Endothelial cell of umbilical vein (primary cell): ENCODE measurements around the gene FYB1. TPM values are rescaled to one million over a fixed set of nuclear protein-coding genes. Genes with fewer than 3 reads are reported as not detected.

Experiments
- BruUV-seq: library from RNA; stranded (reverse); fragments of 400-500 nt; replicated peaks from 2 replicates; lab custom pipeline; 2021; lab: Mats Ljungman, UMichigan
- CTCF ChIA-PET: fragments of 300-600, 350-600 bp; sonication (Branson Sonifier 250); formaldehyde crosslinking; loops from one replicate; lab custom pipeline; 2021; ENCODE audit warnings: antibody characterized with exemption, inconsistent platforms; lab: Charles Lee
- POLR2A ChIA-PET: fragments of 300-600, 350-600 bp; sonication (Branson Sonifier 250); formaldehyde crosslinking; loops from one replicate; lab custom pipeline; 2021; ENCODE audit warnings: antibody characterized with exemption, inconsistent platforms; lab: Charles Lee
- DNase-seq: peaks from one replicate; pipeline ENCODE4 v3.0.0-alpha.2; 2011; ENCODE audit warnings: low read depth, low spot score
- FAIRE-seq: peaks from 2 replicates; lab custom pipeline; 2011; peaks lifted over from hg19 to GRCh38; lab: Jason Lieb, UNC
- H2AFZ ChIP-seq: 2 replicates; pipeline ENCODE4 v1.6.0; 2012; ENCODE audit warnings: low read depth, low read length, control low read depth, inconsistent platforms
- H3K27ac ChIP-seq: 2 replicates; pipeline ENCODE4 v1.5.1; 2011; ENCODE audit warnings: low read depth, mild to moderate bottlenecking, control low read depth, low read length, moderate library complexity; ENCODE audit not compliant: insufficient read depth
- H3K27me3 ChIP-seq, 2 experiments: 2 replicates each; pipeline versions ENCODE4 v1.6.0 to v1.6.1; 2011; ENCODE audit warnings: low read length in 2 of 2, mixed read lengths in 1 of 2; ENCODE audit not compliant: control insufficient read depth in 2 of 2, insufficient read depth in 2 of 2
- H3K36me3 ChIP-seq, 2 experiments: 2 replicates in 1 of 2; 3 replicates in 1 of 2; pipeline ENCODE4 v1.5.1; 2011; ENCODE audit warnings: low read length in 2 of 2, mild to moderate bottlenecking in 1 of 2, moderate library complexity in 1 of 2; ENCODE audit not compliant: control insufficient read depth in 2 of 2, insufficient read depth in 2 of 2; ENCODE audit errors: extremely low read depth in 1 of 2
- H3K4me1 ChIP-seq: 3 replicates; pipeline ENCODE4 v1.5.1; 2011; ENCODE audit warnings: mild to moderate bottlenecking, low read length; ENCODE audit not compliant: control insufficient read depth, insufficient read depth; ENCODE audit errors: extremely low read depth
- H3K4me2 ChIP-seq: 2 replicates; pipeline ENCODE4 v1.6.1; 2011; ENCODE audit warnings: low read length, control low read depth, mixed read lengths; ENCODE audit not compliant: insufficient read depth
- H3K4me3 ChIP-seq, 3 experiments: fragments of 200-600 bp in 1 of 3; sonication (generic), shearing (Covaris generic) in 1 of 3; replicated peaks in 1 of 3; 2 replicates each; pipeline ENCODE4 v1.5.1; 2011 to 2016; ENCODE audit warnings: control low read depth in 3 of 3, low read length in 3 of 3, mild to moderate bottlenecking in 2 of 3, inconsistent platforms in 1 of 3, low read depth in 1 of 3, moderate library complexity in 1 of 3; ENCODE audit not compliant: insufficient read depth in 1 of 3
- H3K79me2 ChIP-seq: 2 replicates; pipeline ENCODE4 v1.6.0; 2012; ENCODE audit warnings: low read length, inconsistent platforms; ENCODE audit not compliant: control insufficient read depth, insufficient read depth
- H3K9ac ChIP-seq: replicated peaks from 2 replicates; pipeline ENCODE3; 2011; ENCODE audit warnings: low read length, control low read depth; ENCODE audit not compliant: insufficient read depth; ENCODE audit errors: extremely low read depth
- H3K9me1 ChIP-seq: replicated peaks from 3 replicates; pipeline ENCODE4 v1.6.0; 2011; ENCODE audit warnings: mild to moderate bottlenecking, low read length; ENCODE audit not compliant: control insufficient read depth, insufficient read depth; ENCODE audit errors: extremely low read depth
- H3K9me3 ChIP-seq: replicated peaks from 2 replicates; pipeline ENCODE4 v1.5.1; 2012; ENCODE audit warnings: low read length, inconsistent platforms; ENCODE audit not compliant: control insufficient read depth, insufficient read depth
- H4K20me1 ChIP-seq: replicated peaks from 2 replicates; pipeline ENCODE3; 2011; ENCODE audit warnings: mild to moderate bottlenecking, low read length; ENCODE audit not compliant: control insufficient read depth, insufficient read depth; ENCODE audit errors: extremely low read depth
- EZH2 ChIP-seq: IDR thresholded peaks from 2 replicates; pipeline ENCODE4 v1.6.1; 2012; ENCODE audit warnings: borderline replicate concordance, low read depth, mild to moderate bottlenecking, moderate library complexity, low read length, inconsistent platforms; ENCODE audit not compliant: severe bottlenecking
- FOS ChIP-seq: IDR thresholded peaks from 2 replicates; pipeline ENCODE4 v1.6.1; 2011; ENCODE audit warnings: mild to moderate bottlenecking, low read length, moderate library complexity, borderline replicate concordance; ENCODE audit not compliant: insufficient read depth
- GATA2 ChIP-seq: IDR thresholded peaks from 2 replicates; pipeline ENCODE4 v1.7.0; 2011; ENCODE audit warnings: low read depth, mild to moderate bottlenecking, moderate library complexity, mixed read lengths, low read length; ENCODE audit not compliant: insufficient read length, insufficient read depth
- JUN ChIP-seq: IDR thresholded peaks from 2 replicates; pipeline ENCODE4 v1.6.1; 2011; ENCODE audit warnings: borderline replicate concordance, low read depth; ENCODE audit not compliant: insufficient read length, insufficient read depth
- MYC ChIP-seq: IDR thresholded peaks from one replicate; pipeline ENCODE4 v1.6.1; 2011; ENCODE audit warnings: mild to moderate bottlenecking, low read depth, low read length
- POLR2A ChIP-seq: IDR thresholded peaks from 2 replicates; pipeline ENCODE4 v1.6.1; 2012; ENCODE audit warnings: low read depth, mild to moderate bottlenecking, control low read depth, low read length
- POLR2AphosphoS5 ChIP-seq: IDR thresholded peaks from 2 replicates; pipeline ENCODE4 v1.6.1; 2012; ENCODE audit warnings: low read depth, mild to moderate bottlenecking, control low read depth, low read length, moderate library complexity; ENCODE audit not compliant: insufficient read depth
- dilution Hi-C: fragments of 300-500 bp; cut with MboI; formaldehyde crosslinking; loops from one replicate; pipeline ENCODE4 v1.15.0; 2019; ENCODE audit warnings: low sequenced_read_pairs; ENCODE audit not compliant: extremely low pct_ligation_motif_present
- intact Hi-C: fragments of 100-400 bp; cut with micrococcal nuclease; formaldehyde crosslinking; loops from one replicate; pipeline ENCODE4 v1.10.0; 2022
- polyA plus RNA-seq, 4 experiments: library from polyadenylated mRNA; depleted of rRNA in 3 of 4; stranded (reverse) in 3 of 4; unstranded in 1 of 4; fragments of >200 nt; gene quantifications; 2 replicates each; pipeline versions ENCODE4 v1.2.1 to v1.2.3, GENCODE V29; 2011 to 2012; ENCODE audit warnings: missing spikeins in 1 of 4
- total RNA-seq: library from RNA; stranded (reverse); gene quantifications from 2 replicates; pipeline ENCODE4 v1.2.3, GENCODE V29; 2021
- TF ChIP-seq, protein P1 (sequence below), 2 donors: IDR thresholded peaks; 1 replicate in 1 of 2; 2 replicates in 1 of 2; pipeline ENCODE4 v1.5.1; 2011; ENCODE audit warnings: low read length in 2 of 2, mild to moderate bottlenecking in 2 of 2, moderate library complexity in 2 of 2, control low read depth in 1 of 2, inconsistent platforms in 1 of 2, low read depth in 1 of 2; ENCODE audit not compliant: insufficient read depth in 1 of 2; ENCODE audit errors: extremely low read depth in 1 of 2
- TF ChIP-seq, protein P2 (sequence below): IDR thresholded peaks from 2 replicates; pipeline ENCODE4 v1.6.1; 2011; ENCODE audit not compliant: insufficient read depth, insufficient read length

FYB1 gene
- total and polyA plus RNA-seq, 2 donors (not counting 3 experiments of a cell fraction or from before 2014, with no cell fraction given): 0.44 TPM; not detected in 1

- intact Hi-C loops: loop anchor here (5.0 kb wide), 1 partner anchor 38 kb away; no protein-coding TSS in a partner anchor
- BruUV-seq: no TSS peak
Measured at GRCh38 chr5:39108987-39109386, 110.4 kb downstream of the FYB1 start.

More at GRCh38 chr5:39108987-39109386, 110.4 kb downstream of the FYB1 start:
- Histone ChIP-seq H3K9me3 (no peaks in the 10 kb centered on the region), H3K4me2 (no peak overlapping the region), H3K27me3 (no peaks in the 10 kb centered on the region), H4K20me1 (no peaks in the 10 kb centered on the region), H2AFZ (peak overlapping the region; percentile 27), H3K36me3 (no peaks in the 10 kb centered on the region), H3K9ac (no peak overlapping the region), H3K4me1 (peaks cover 18% of the 10 kb centered on the region), H3K79me2 (no peaks in the 10 kb centered on the region), H3K4me3 (no peak overlapping the region), H3K9me1 (no peaks in the 10 kb centered on the region), H3K27ac (no peak overlapping the region)
- ChIA-PET CTCF (interaction anchor here (1.7 kb wide), 1 partner anchor 10 kb away, joined by 4 read pairs; no protein-coding TSS in a partner anchor), POLR2A (no interaction called here)
- dilution Hi-C loops: no loop called here
- DNase-seq (no peak), FAIRE-seq (no peak)
- TF ChIP-seq POLR2A (no peak), POLR2AphosphoS5 (no peak), MYC (no peak), GATA2 (no peak), FOS (no peak), JUN (no peak), EZH2 (no peak)
- TF ChIP-seq, protein P1, sequence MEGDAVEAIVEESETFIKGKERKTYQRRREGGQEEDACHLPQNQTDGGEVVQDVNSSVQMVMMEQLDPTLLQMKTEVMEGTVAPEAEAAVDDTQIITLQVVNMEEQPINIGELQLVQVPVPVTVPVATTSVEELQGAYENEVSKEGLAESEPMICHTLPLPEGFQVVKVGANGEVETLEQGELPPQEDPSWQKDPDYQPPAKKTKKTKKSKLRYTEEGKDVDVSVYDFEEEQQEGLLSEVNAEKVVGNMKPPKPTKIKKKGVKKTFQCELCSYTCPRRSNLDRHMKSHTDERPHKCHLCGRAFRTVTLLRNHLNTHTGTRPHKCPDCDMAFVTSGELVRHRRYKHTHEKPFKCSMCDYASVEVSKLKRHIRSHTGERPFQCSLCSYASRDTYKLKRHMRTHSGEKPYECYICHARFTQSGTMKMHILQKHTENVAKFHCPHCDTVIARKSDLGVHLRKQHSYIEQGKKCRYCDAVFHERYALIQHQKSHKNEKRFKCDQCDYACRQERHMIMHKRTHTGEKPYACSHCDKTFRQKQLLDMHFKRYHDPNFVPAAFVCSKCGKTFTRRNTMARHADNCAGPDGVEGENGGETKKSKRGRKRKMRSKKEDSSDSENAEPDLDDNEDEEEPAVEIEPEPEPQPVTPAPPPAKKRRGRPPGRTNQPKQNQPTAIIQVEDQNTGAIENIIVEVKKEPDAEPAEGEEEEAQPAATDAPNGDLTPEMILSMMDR (IDR thresholded peaks at IDR 0.05; ENCODE audit: extremely low read depth in 1 of 2, insufficient read depth in 1 of 2, low read depth in 1 of 2, low read length in 2 of 2): no peak
- TF ChIP-seq, protein P2, sequence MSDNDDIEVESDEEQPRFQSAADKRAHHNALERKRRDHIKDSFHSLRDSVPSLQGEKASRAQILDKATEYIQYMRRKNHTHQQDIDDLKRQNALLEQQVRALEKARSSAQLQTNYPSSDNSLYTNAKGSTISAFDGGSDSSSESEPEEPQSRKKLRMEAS: no peak
